ENCODE measurements around the gene LHX4. TPM values are rescaled to one million over a fixed set of nuclear protein-coding genes. Genes with fewer than 3 reads are reported as not detected.

Gene LHX4
- total and polyA plus RNA-seq, 9 of the 15 experiments (the other 6 are each of a cell fraction or from before 2014, with no cell fraction given), result 0.01 to 0.11 (median 0.07) TPM; not detected in 5

- TF ChIP-seq HMG20B (CRISPR knock-in tag; IDR thresholded peaks at IDR 0.05) (no peak), NRF1 (conservative IDR thresholded peaks at IDR 0.05 in 1 of 2, IDR thresholded peaks at IDR 0.05 in 1 of 2) (no peak), HINFP (tag; conservative IDR thresholded peaks at IDR 0.05; ENCODE audit: low read depth) (no peak), ZNF197 (CRISPR knock-in tag; IDR thresholded peaks at IDR 0.05; ENCODE audit: low read depth) (no peak), BRCA1 (IDR thresholded peaks at IDR 0.05) (no peak), BRCA1 (CRISPR knock-in tag; IDR thresholded peaks at IDR 0.05) (no peak)
These were observed 38.6 kb downstream of the LHX4 start (continued) for GRCh38 chr1:180268556-180269075.

GRCh38 chr1:180269645-180270529 is 39.8 kb downstream of the LHX4 start:
- Histone ChIP-seq H3K79me2 (ENCODE audit: control insufficient read depth, insufficient read depth, low read length) (no peaks in the 10 kb centered on the region), H4K20me1 (replicated peaks; ENCODE audit: control insufficient read depth, insufficient read depth, low read length) (no peaks in the 10 kb centered on the region; the same call in 1 of the 2 replicates), H3K27me3 (ENCODE audit: control insufficient read depth in 2 of 2, insufficient read depth in 2 of 2, low read length in 2 of 2) (peaks cover 5 to 15% of the 10 kb centered on the region in 2 experiments; a peak in 4 of 5 replicates), H3K27ac (ENCODE audit: extremely low read depth, low read depth, low read length) (no peak overlapping the region), H3K4me2 (ENCODE audit: insufficient read depth, low read length) (no peak overlapping the region), H3K9me3 (replicated peaks; ENCODE audit: control insufficient read depth, insufficient read depth, low read depth, low read length) (no peaks in the 10 kb centered on the region), H2AFZ (ENCODE audit: low read depth, low read length) (no peak overlapping the region), H3K4me3 (no peak overlapping the region), H3K4me1 (replicated peaks in 1 of 2; ENCODE audit: control insufficient read depth in 2 of 2, insufficient read depth in 2 of 2, low read length in 2 of 2) (peaks cover 16 to 21% of the 10 kb centered on the region in 2 experiments), H3K9ac (ENCODE audit: insufficient read depth in 1 of 2, low read depth in 2 of 2, low read length in 2 of 2) (no peak overlapping the region), H3K9me1 (ENCODE audit: control insufficient read depth, insufficient read depth, low read length) (peaks cover 13% of the 10 kb centered on the region), H3K36me3 (ENCODE audit: control insufficient read depth, insufficient read depth, low read length) (peaks cover 11% of the 10 kb centered on the region; the same call in 1 of the 3 replicates)
- BruUV-seq (replicated peaks), result no TSS peak
- ATAC-seq (peak; percentile 70), FAIRE-seq (peak; percentile 71), DNase-seq (ENCODE audit: extremely low read depth in 1 of 4, low spot score in 3 of 4) (no peak)
- in situ Hi-C loops (cut with MboI), result loop anchor here (25.0 kb wide), 1 partner anchor 892 kb away; no protein-coding TSS in a partner anchor
- intact Hi-C loops (cut with micrococcal nuclease), result no loop called here
- ChIA-PET POLR2A (interaction anchor here (0.6 to 2.1 kb wide), 7 partner anchors 9 to 586 kb away, joined by 3 to 14 read pairs (median 4); no protein-coding TSS in a partner anchor), CTCF (ENCODE audit: low intra/inter-chr PET ratio) (no interaction called here)
- 55% methylated on average over 14 of the region's 14 CpGs for WGBS (ENCODE audit: insufficient coverage, low coverage, missing lambda C conversion rate)
- TF ChIP-seq ZBTB17 (CRISPR knock-in tag; IDR thresholded peaks at IDR 0.05) (no peak), MAX (CRISPR knock-in tag; IDR thresholded peaks at IDR 0.05) (peak; percentile 49), ARID4B (CRISPR knock-in tag; IDR thresholded peaks at IDR 0.05) (0 out of 2 replicates have a peak, but pooled peaks have one; percentile 34), CTCF (IDR thresholded peaks at IDR 0.05 in 2 of 3, conservative IDR thresholded peaks at IDR 0.05 in 1 of 3; ENCODE audit: insufficient read depth in 2 of 3, low read depth in 1 of 3, low read length in 3 of 3) (peak; percentile 44 to 47 (median 46); a peak in 5 of 6 replicates)

Measured in K562 (cell line).